GM18870 (cell line): ENCODE measurements around the gene STAMBP.

ENCODE experiments used
- ATAC-seq: cut with Tn5 transposase; IDR thresholded peaks from one replicate; pipeline ENCODE4 v1.9.1; 2021; ENCODE audit warnings: moderate library complexity; ENCODE audit not compliant: unreplicated experiment

STAMBP gene

DNA sequence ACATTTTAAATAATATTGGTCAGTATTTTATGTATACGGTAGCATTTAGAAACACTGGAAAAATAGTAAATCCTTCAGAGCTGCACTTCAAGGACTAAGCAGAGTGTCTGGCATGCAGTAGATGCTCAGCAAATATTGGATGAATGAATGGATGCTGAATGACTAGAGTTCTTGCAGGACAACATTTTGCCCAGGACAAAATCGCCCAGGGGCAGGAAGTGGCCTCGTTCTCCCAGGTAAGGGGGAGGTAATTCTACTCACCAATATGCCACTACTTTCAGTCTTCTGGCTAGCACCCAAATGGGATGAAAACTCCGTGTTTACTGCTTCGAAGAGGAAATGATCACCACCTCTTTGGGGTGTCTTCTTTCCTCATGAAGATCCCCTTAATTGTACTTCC is 93.9 kb downstream of the STAMBP start:
- ATAC-seq: no peak
